Stimulated activated CD4-positive, alpha-beta T cell treated with anti-CD3 and anti-CD28 coated beads, TNF-alpha, amount 100 ng/mL, for 1 hour (primary cell): Measurements from ENCODE around the gene EFL1.

Source experiments
- DNase-seq, 3 donors: peaks; one replicate each; pipeline ENCODE4 v3.0.0-alpha.2; 2020; ENCODE audit warnings: low read depth in 3 of 3, low spot score in 1 of 3

EFL1 gene

GRCh38 chr15:82168296-82168695, 94.2 kb downstream of the EFL1 start:
- DNase-seq = no peak

GRCh38 chr15:82165948-82166376, 96.6 kb downstream of the EFL1 start:
- no peak for DNase-seq

- DNase-seq = no peak
Measured at GRCh38 chr15:82159922-82160321, 102.6 kb downstream of the EFL1 start.

GRCh38 chr15:82158811-82159210, 103.7 kb downstream of the EFL1 start:
- no peak for DNase-seq

- DNase-seq = no peak
Measured at GRCh38 chr15:82150645-82151044, 111.9 kb downstream of the EFL1 start.

- DNase-seq = no peak
Measured at GRCh38 chr15:82146990-82147461, 115.5 kb downstream of the EFL1 start.

- no peak for DNase-seq
Measured at GRCh38 chr15:82146576-82146975, 116.0 kb downstream of the EFL1 start.

GRCh38 chr15:82143390-82144385, 118.8 kb downstream of the EFL1 start:
- DNase-seq = no peak

GRCh38 chr15:82140886-82141285, 121.6 kb downstream of the EFL1 start:
- DNase-seq = no peak

- no peak for DNase-seq
Measured at GRCh38 chr15:82139823-82140268, 122.7 kb downstream of the EFL1 start.

GRCh38 chr15:82138306-82138705, 124.2 kb downstream of the EFL1 start:
- no peak for DNase-seq

- no peak for DNase-seq
Measured at GRCh38 chr15:82137261-82137660, 125.3 kb downstream of the EFL1 start.

GRCh38 chr15:82136120-82136519, 126.4 kb downstream of the EFL1 start:
- DNase-seq = no peak

GRCh38 chr15:82135638-82136037, 126.9 kb downstream of the EFL1 start:
- DNase-seq = no peak

GRCh38 chr15:82134461-82134860, 128.1 kb downstream of the EFL1 start:
- no peak for DNase-seq

- no peak for DNase-seq
Measured at GRCh38 chr15:82133251-82133650, 129.3 kb downstream of the EFL1 start.

- DNase-seq = no peak
Measured at GRCh38 chr15:82132742-82133141, 129.8 kb downstream of the EFL1 start.

- no peak for DNase-seq
Measured at GRCh38 chr15:82132096-82132495, 130.4 kb downstream of the EFL1 start.

GRCh38 chr15:82130248-82130647, 132.3 kb downstream of the EFL1 start:
- DNase-seq = no peak

- DNase-seq = no peak
Measured at GRCh38 chr15:82129761-82130160, 132.8 kb downstream of the EFL1 start.

- DNase-seq = no peak
Measured at GRCh38 chr15:82129149-82129692, 133.3 kb downstream of the EFL1 start.
